SH-SY5Y (cell line): ENCODE data around the gene LRCH3.

Experiments
- GATA2 ChIP-seq: IDR thresholded peaks from 2 replicates; pipeline ENCODE4 v1.6.1; 2011; ENCODE audit warnings: mild to moderate bottlenecking, low read depth, low read length
- GATA3 ChIP-seq: IDR thresholded peaks from 2 replicates; pipeline ENCODE4 v1.6.1; 2011; ENCODE audit warnings: low read depth, mild to moderate bottlenecking, low read length, moderate library complexity

GRCh38 chr3:197855571-197855970, 64.5 kb downstream of the LRCH3 start:
- TF ChIP-seq GATA3 (no peak), GATA2 (no peak)
